Endothelial cell of umbilical vein (primary cell): ENCODE results near the gene PTGDR2.

Experiments used
- EZH2 ChIP-seq: IDR thresholded peaks from 2 replicates; pipeline ENCODE4 v1.6.1; 2012; ENCODE audit warnings: borderline replicate concordance, low read depth, mild to moderate bottlenecking, moderate library complexity, low read length, inconsistent platforms; ENCODE audit not compliant: severe bottlenecking
- JUN ChIP-seq: IDR thresholded peaks from 2 replicates; pipeline ENCODE4 v1.6.1; 2011; ENCODE audit warnings: borderline replicate concordance, low read depth; ENCODE audit not compliant: insufficient read length, insufficient read depth
- POLR2A ChIP-seq: IDR thresholded peaks from 2 replicates; pipeline ENCODE4 v1.6.1; 2012; ENCODE audit warnings: low read depth, mild to moderate bottlenecking, control low read depth, low read length
- TF ChIP-seq, protein P1 (sequence below), 2 donors: IDR thresholded peaks; 1 replicate in 1 of 2; 2 replicates in 1 of 2; pipeline ENCODE4 v1.5.1; 2011; ENCODE audit warnings: low read length in 2 of 2, mild to moderate bottlenecking in 2 of 2, moderate library complexity in 2 of 2, control low read depth in 1 of 2, inconsistent platforms in 1 of 2, low read depth in 1 of 2; ENCODE audit not compliant: insufficient read depth in 1 of 2; ENCODE audit errors: extremely low read depth in 1 of 2

DNA sequence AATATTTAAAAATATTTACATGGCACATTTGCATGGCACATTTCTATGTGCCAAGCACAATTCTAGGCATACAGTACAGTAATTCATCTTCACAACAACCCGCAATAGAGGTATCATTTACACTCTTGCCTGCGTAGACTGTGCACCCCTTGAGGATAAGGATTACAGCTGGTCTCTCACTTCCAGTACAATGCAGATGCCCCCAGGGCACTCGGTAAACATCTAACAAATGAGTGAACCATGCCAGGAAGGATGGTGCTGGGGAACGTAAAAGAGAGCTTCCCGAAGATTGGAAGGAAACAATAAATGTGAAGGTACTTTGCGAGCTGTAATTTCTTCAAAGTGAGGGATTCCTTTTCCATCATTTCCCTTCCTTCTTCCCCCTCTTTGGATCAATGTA is 49.3 kb upstream of the PTGDR2 start:
- TF ChIP-seq, protein P1, sequence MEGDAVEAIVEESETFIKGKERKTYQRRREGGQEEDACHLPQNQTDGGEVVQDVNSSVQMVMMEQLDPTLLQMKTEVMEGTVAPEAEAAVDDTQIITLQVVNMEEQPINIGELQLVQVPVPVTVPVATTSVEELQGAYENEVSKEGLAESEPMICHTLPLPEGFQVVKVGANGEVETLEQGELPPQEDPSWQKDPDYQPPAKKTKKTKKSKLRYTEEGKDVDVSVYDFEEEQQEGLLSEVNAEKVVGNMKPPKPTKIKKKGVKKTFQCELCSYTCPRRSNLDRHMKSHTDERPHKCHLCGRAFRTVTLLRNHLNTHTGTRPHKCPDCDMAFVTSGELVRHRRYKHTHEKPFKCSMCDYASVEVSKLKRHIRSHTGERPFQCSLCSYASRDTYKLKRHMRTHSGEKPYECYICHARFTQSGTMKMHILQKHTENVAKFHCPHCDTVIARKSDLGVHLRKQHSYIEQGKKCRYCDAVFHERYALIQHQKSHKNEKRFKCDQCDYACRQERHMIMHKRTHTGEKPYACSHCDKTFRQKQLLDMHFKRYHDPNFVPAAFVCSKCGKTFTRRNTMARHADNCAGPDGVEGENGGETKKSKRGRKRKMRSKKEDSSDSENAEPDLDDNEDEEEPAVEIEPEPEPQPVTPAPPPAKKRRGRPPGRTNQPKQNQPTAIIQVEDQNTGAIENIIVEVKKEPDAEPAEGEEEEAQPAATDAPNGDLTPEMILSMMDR (IDR thresholded peaks at IDR 0.05; ENCODE audit: extremely low read depth in 1 of 2, insufficient read depth in 1 of 2, low read depth in 1 of 2, low read length in 2 of 2): no peak
- no peak for TF ChIP-seq JUN
- TF ChIP-seq POLR2A: no peak
- TF ChIP-seq EZH2: no peak
